GM19452 (cell line): ENCODE measurements around the gene DUSP22.

Source experiments
- ATAC-seq: cut with Tn5 transposase; IDR thresholded peaks from one replicate; pipeline ENCODE4 v1.9.1; 2021; ENCODE audit not compliant: unreplicated experiment

Gene DUSP22

GRCh38 chr6:308768-309167 is 16.5 kb downstream of the DUSP22 start:
- ATAC-seq: no peak

GRCh38 chr6:309947-310346 is 17.7 kb downstream of the DUSP22 start:
- ATAC-seq: no peak

GRCh38 chr6:310671-311070 is 18.4 kb downstream of the DUSP22 start:
- ATAC-seq: no peak

- no peak for ATAC-seq
Observed at GRCh38 chr6:311679-312220, 19.5 kb downstream of the DUSP22 start.

- no peak for ATAC-seq
Observed at GRCh38 chr6:313087-313486, 20.8 kb downstream of the DUSP22 start.

- ATAC-seq: no peak
Observed at GRCh38 chr6:313917-314316, 21.6 kb downstream of the DUSP22 start.

- ATAC-seq: no peak
Observed at GRCh38 chr6:314377-314776, 22.1 kb downstream of the DUSP22 start.

GRCh38 chr6:315226-315625 is 22.9 kb downstream of the DUSP22 start:
- ATAC-seq: no peak

GRCh38 chr6:315921-316752 is 23.9 kb downstream of the DUSP22 start:
- no peak for ATAC-seq

GRCh38 chr6:316753-317038 is 24.4 kb downstream of the DUSP22 start:
- no peak for ATAC-seq

GRCh38 chr6:317060-317447 is 24.8 kb downstream of the DUSP22 start:
- ATAC-seq: no peak

GRCh38 chr6:317448-318144 is 25.3 kb downstream of the DUSP22 start:
- ATAC-seq: peak; percentile 40

GRCh38 chr6:318243-318890 is 26.1 kb downstream of the DUSP22 start:
- no peak for ATAC-seq

- peak; percentile 24 for ATAC-seq
Observed at GRCh38 chr6:319177-320131, 27.2 kb downstream of the DUSP22 start.

GRCh38 chr6:320351-321157 is 28.3 kb downstream of the DUSP22 start:
- ATAC-seq: no peak

- no peak for ATAC-seq
Observed at GRCh38 chr6:321158-321438, 28.8 kb downstream of the DUSP22 start.

GRCh38 chr6:321536-322258 is 29.4 kb downstream of the DUSP22 start:
- no peak for ATAC-seq

- no peak for ATAC-seq
Observed at GRCh38 chr6:322259-322930, 30.1 kb downstream of the DUSP22 start.
